Breast epithelium (tissue), 3 donors: ENCODE data around the gene RALGPS1.

Source experiments
- CTCF ChIP-seq, 3 donors: fragments of 450-650 bp; IDR thresholded peaks; one replicate each; pipeline ENCODE4 v1.5.1; 2016 to 2017; ENCODE audit warnings: antibody characterized with exemption in 3 of 3, mild to moderate bottlenecking in 3 of 3, moderate library complexity in 3 of 3
- POLR2A ChIP-seq: fragments of 450-650 bp; IDR thresholded peaks from one replicate; pipeline ENCODE4 v1.6.1; 2016; ENCODE audit warnings: antibody characterized with exemption, mild to moderate bottlenecking, moderate library complexity
- POLR2AphosphoS5 ChIP-seq, 3 donors: sonication (generic); formaldehyde crosslinking; IDR thresholded peaks; one replicate each; pipeline ENCODE4 v1.6.1; 2017; ENCODE audit warnings: antibody characterized with exemption in 3 of 3

- TF ChIP-seq CTCF (IDR thresholded peaks at IDR 0.05) (no peak), POLR2A (no peak), POLR2AphosphoS5 (IDR thresholded peaks at IDR 0.05) (no peak)
Measured at GRCh38 chr9:126916909-126917308, 2.3 kb downstream of the RALGPS1 start.
